HepG2 (cell line): ENCODE results near the gene FAM83D. TPM values are rescaled to one million over a fixed set of nuclear protein-coding genes. Genes with fewer than 3 reads are reported as not detected.

Source experiments
- FOXO1 ChIP-seq: sonication (generic); formaldehyde crosslinking; IDR thresholded peaks from 2 replicates; pipeline ENCODE4 v1.4.0; 2020; ENCODE audit warnings: missing genetic modification reagents
- GATAD2A ChIP-seq: IDR thresholded peaks from 2 replicates; pipeline ENCODE4 v1.6.1; 2016
- MIER3 ChIP-seq: IDR thresholded peaks from 2 replicates; pipeline ENCODE4 v1.6.1; 2016; ENCODE audit warnings: missing compliant biosample characterization, borderline replicate concordance
- PCBP2 ChIP-seq: fragments of 200-400 bp; formaldehyde crosslinking; optimal IDR thresholded peaks from 2 replicates; pipeline ENCODE3; 2018; ENCODE audit warnings: low read length, low read depth; ENCODE audit not compliant: poor library complexity, severe bottlenecking
- RFX3 ChIP-seq: IDR thresholded peaks from 2 replicates; pipeline ENCODE4 v1.6.1; 2016; ENCODE audit warnings: missing biosample characterization, missing genetic modification reagents
- SAP130 ChIP-seq: IDR thresholded peaks from 2 replicates; pipeline ENCODE4 v1.6.1; 2016; ENCODE audit warnings: low read depth
- STAG1 ChIP-seq: sonication (generic); formaldehyde crosslinking; IDR thresholded peaks from 2 replicates; pipeline ENCODE4 v1.4.0; 2020; ENCODE audit warnings: missing genetic modification reagents
- TARDBP ChIP-seq: sonication (generic); formaldehyde crosslinking; IDR thresholded peaks from 2 replicates; pipeline ENCODE4 v1.8.0; 2022; ENCODE audit warnings: mild to moderate bottlenecking, missing genetic modification reagents
- TEAD2 ChIP-seq: sonication (generic); formaldehyde crosslinking; IDR thresholded peaks from 2 replicates; pipeline ENCODE4 v1.9.0; 2021; ENCODE audit warnings: missing genetic modification reagents
- ZNF232 ChIP-seq: sonication (generic); formaldehyde crosslinking; IDR thresholded peaks from 2 replicates; pipeline ENCODE4 v1.4.0; 2020; ENCODE audit warnings: missing genetic modification reagents, borderline replicate concordance
- ZNF331 ChIP-seq: sonication (generic); formaldehyde crosslinking; IDR thresholded peaks from 2 replicates; pipeline ENCODE4 v1.4.0; 2020; ENCODE audit warnings: missing genetic modification reagents
- polyA plus RNA-seq, 8 experiments: library from polyadenylated mRNA; depleted of rRNA in 3 of 8; stranded (reverse) in 7 of 8; unstranded in 1 of 8; fragments of >200 nt; fragmentation: Illumina TruSeq in 4 of 8; extraction: Trizol in 4 of 8; gene quantifications; 2 replicates each; pipeline versions ENCODE4 v1.2.1 to v1.2.3, GENCODE V29; 2011 to 2016; ENCODE audit warnings: low read depth in 4 of 8, missing spikeins in 1 of 8, mixed read lengths in 1 of 8; ENCODE audit not compliant: insufficient read depth in 1 of 8
- total RNA-seq, 5 experiments: library from RNA; depleted of rRNA; stranded (reverse); fragments of >200 nt; fragmentation: Illumina TruSeq; extraction: Trizol; gene quantifications; 2 replicates each; pipeline ENCODE4 v1.2.3, GENCODE V29; 2016; ENCODE audit warnings: low read depth in 1 of 5
- TF ChIP-seq, protein P1 (sequence below): sonication (generic); formaldehyde crosslinking; IDR thresholded peaks from 2 replicates; pipeline ENCODE4 v1.8.0; 2022; ENCODE audit warnings: mild to moderate bottlenecking, missing genetic modification reagents; ENCODE audit not compliant: insufficient replicate concordance
- TF ChIP-seq, protein P2 (sequence below): sonication (generic); formaldehyde crosslinking; IDR thresholded peaks from 2 replicates; pipeline ENCODE4 v1.4.0; 2020; ENCODE audit warnings: missing genetic modification reagents
- TF ChIP-seq, protein P3 (sequence below): sonication (generic); formaldehyde crosslinking; IDR thresholded peaks from 2 replicates; pipeline ENCODE4 v1.8.1; 2023; ENCODE audit warnings: missing genetic modification reagents, inconsistent platforms, borderline replicate concordance
- TF ChIP-seq, protein P4 (sequence below), 2 experiments: sonication (generic) in 1 of 2; formaldehyde crosslinking in 1 of 2; IDR thresholded peaks; 2 replicates each; pipeline versions ENCODE4 v1.4.0 to v1.6.1; 2018 to 2020; ENCODE audit warnings: missing genetic modification reagents in 2 of 2, borderline replicate concordance in 1 of 2, low read depth in 1 of 2, mild to moderate bottlenecking in 1 of 2, missing biosample characterization in 1 of 2
- TF ChIP-seq, protein P5 (sequence below): sonication (generic); formaldehyde crosslinking; IDR thresholded peaks from 2 replicates; pipeline ENCODE4 v1.5.1; 2020; ENCODE audit warnings: mild to moderate bottlenecking, missing genetic modification reagents, moderate library complexity

The FAM83D gene
- total and polyA plus RNA-seq, 2 of the 13 experiments (the other 11 are each of a cell fraction or from before 2014, with no cell fraction given): 51.4 to 64.0 TPM

DNA sequence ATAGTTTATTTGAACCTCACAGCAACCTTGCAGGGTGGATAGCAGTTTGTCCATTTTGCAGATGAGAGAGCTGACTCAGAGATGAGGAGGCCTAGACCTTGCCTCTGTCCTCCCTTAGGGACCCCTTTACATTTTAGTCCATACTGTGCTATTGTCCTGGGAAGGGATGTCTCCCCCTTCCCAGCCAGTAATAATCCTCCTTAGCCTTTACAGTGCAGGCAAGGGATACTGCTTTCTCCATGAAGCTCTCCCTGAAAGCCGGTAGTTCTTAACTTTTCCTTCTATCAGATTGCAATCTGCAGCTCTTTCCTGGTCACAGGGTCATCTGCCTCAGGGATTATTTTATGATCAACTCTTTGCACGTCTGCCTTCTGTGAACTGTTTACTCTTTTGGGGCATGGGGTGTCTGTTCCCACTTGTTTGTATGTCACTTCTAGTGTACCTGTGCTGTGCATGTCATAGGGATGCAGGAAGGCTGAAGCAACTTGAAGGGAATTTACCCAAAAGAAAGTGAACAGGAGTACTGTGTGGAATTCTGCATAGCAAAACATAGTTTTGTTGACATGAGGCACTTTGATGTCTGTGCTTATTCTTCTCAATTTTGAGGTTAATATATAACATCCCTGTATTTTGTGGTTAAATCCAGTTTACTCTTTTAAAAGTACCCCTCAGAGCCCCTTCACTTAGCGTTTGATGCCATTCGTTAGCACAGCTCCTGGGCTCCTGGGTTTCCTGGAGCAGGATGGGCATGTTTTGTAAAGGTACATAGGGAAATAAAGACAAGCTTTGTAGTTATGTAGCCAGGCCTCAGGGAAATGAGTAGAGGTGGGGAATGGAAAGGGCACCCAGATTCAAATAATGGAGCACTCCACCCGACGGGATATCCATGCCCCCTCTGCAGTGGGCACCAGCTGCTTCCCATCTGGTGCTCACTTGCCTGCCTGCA, 74.0 kb downstream of the FAM83D start (continued):
- TF ChIP-seq, protein P1, sequence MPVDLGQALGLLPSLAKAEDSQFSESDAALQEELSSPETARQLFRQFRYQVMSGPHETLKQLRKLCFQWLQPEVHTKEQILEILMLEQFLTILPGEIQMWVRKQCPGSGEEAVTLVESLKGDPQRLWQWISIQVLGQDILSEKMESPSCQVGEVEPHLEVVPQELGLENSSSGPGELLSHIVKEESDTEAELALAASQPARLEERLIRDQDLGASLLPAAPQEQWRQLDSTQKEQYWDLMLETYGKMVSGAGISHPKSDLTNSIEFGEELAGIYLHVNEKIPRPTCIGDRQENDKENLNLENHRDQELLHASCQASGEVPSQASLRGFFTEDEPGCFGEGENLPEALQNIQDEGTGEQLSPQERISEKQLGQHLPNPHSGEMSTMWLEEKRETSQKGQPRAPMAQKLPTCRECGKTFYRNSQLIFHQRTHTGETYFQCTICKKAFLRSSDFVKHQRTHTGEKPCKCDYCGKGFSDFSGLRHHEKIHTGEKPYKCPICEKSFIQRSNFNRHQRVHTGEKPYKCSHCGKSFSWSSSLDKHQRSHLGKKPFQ (CRISPR knock-in tag): peak; percentile 57
- no peak for TF ChIP-seq STAG1 (CRISPR knock-in tag)
- peak; percentile 27; the same call in 1 of the 2 replicates for TF ChIP-seq MIER3 (CRISPR knock-in tag)
- TF ChIP-seq, protein P2, sequence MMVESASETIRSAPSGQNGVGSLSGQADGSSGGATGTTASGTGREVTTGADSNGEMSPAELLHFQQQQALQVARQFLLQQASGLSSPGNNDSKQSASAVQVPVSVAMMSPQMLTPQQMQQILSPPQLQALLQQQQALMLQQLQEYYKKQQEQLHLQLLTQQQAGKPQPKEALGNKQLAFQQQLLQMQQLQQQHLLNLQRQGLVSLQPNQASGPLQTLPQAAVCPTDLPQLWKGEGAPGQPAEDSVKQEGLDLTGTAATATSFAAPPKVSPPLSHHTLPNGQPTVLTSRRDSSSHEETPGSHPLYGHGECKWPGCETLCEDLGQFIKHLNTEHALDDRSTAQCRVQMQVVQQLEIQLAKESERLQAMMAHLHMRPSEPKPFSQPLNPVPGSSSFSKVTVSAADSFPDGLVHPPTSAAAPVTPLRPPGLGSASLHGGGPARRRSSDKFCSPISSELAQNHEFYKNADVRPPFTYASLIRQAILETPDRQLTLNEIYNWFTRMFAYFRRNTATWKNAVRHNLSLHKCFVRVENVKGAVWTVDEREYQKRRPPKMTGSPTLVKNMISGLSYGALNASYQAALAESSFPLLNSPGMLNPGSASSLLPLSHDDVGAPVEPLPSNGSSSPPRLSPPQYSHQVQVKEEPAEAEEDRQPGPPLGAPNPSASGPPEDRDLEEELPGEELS (CRISPR knock-in tag): peak; percentile 58; the same call in 1 of the 2 replicates
- TF ChIP-seq ZNF331: peak; percentile 43
- TF ChIP-seq GATAD2A: peak; percentile 71
- TF ChIP-seq ZNF232 (CRISPR knock-in tag): 0 out of 2 replicates have a peak, but pooled peaks have one; percentile 52
- TF ChIP-seq TEAD2: no peak
- TF ChIP-seq, protein P3, sequence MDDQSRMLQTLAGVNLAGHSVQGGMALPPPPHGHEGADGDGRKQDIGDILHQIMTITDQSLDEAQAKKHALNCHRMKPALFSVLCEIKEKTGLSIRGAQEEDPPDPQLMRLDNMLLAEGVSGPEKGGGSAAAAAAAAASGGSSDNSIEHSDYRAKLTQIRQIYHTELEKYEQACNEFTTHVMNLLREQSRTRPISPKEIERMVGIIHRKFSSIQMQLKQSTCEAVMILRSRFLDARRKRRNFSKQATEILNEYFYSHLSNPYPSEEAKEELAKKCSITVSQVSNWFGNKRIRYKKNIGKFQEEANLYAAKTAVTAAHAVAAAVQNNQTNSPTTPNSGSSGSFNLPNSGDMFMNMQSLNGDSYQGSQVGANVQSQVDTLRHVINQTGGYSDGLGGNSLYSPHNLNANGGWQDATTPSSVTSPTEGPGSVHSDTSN (CRISPR knock-in tag): no peak
- peak; percentile 71 for TF ChIP-seq SAP130 (CRISPR knock-in tag)
- TF ChIP-seq, protein P4, sequence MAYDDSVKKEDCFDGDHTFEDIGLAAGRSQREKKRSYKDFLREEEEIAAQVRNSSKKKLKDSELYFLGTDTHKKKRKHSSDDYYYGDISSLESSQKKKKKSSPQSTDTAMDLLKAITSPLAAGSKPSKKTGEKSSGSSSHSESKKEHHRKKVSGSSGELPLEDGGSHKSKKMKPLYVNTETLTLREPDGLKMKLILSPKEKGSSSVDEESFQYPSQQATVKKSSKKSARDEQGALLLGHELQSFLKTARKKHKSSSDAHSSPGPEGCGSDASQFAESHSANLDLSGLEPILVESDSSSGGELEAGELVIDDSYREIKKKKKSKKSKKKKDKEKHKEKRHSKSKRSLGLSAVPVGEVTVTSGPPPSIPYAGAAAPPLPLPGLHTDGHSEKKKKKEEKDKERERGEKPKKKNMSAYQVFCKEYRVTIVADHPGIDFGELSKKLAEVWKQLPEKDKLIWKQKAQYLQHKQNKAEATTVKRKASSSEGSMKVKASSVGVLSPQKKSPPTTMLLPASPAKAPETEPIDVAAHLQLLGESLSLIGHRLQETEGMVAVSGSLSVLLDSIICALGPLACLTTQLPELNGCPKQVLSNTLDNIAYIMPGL (CRISPR knock-in tag; IDR thresholded peaks at IDR 0.05; ENCODE audit: borderline replicate concordance in 1 of 2, low read depth in 1 of 2): peak in 1 of 2 experiments; percentile 29; a peak in 1 of 4 replicates
- peak; percentile 49; the same call in 1 of the 2 replicates for TF ChIP-seq TARDBP (CRISPR knock-in tag)
- TF ChIP-seq PCBP2: no peak
- TF ChIP-seq RFX3 (CRISPR knock-in tag): no peak
- peak; percentile 37; the same call in 1 of the 2 replicates for TF ChIP-seq FOXO1
- TF ChIP-seq, protein P5, sequence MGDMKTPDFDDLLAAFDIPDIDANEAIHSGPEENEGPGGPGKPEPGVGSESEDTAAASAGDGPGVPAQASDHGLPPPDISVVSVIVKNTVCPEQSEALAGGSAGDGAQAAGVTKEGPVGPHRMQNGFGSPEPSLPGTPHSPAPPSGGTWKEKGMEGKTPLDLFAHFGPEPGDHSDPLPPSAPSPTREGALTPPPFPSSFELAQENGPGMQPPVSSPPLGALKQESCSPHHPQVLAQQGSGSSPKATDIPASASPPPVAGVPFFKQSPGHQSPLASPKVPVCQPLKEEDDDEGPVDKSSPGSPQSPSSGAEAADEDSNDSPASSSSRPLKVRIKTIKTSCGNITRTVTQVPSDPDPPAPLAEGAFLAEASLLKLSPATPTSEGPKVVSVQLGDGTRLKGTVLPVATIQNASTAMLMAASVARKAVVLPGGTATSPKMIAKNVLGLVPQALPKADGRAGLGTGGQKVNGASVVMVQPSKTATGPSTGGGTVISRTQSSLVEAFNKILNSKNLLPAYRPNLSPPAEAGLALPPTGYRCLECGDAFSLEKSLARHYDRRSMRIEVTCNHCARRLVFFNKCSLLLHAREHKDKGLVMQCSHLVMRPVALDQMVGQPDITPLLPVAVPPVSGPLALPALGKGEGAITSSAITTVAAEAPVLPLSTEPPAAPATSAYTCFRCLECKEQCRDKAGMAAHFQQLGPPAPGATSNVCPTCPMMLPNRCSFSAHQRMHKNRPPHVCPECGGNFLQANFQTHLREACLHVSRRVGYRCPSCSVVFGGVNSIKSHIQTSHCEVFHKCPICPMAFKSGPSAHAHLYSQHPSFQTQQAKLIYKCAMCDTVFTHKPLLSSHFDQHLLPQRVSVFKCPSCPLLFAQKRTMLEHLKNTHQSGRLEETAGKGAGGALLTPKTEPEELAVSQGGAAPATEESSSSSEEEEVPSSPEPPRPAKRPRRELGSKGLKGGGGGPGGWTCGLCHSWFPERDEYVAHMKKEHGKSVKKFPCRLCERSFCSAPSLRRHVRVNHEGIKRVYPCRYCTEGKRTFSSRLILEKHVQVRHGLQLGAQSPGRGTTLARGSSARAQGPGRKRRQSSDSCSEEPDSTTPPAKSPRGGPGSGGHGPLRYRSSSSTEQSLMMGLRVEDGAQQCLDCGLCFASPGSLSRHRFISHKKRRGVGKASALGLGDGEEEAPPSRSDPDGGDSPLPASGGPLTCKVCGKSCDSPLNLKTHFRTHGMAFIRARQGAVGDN (CRISPR knock-in tag): peak; percentile 37; the same call in 1 of the 2 replicates
